CD4-positive, alpha-beta T cell treated with Interleukin-17A for 4 hours (primary cell): ENCODE results near the gene CTBP1.

ENCODE experiments used
- DNase-seq: peaks from one replicate; pipeline ENCODE4 v3.0.0-alpha.2; 2020; ENCODE audit warnings: mixed read lengths

The CTBP1 gene

DNA sequence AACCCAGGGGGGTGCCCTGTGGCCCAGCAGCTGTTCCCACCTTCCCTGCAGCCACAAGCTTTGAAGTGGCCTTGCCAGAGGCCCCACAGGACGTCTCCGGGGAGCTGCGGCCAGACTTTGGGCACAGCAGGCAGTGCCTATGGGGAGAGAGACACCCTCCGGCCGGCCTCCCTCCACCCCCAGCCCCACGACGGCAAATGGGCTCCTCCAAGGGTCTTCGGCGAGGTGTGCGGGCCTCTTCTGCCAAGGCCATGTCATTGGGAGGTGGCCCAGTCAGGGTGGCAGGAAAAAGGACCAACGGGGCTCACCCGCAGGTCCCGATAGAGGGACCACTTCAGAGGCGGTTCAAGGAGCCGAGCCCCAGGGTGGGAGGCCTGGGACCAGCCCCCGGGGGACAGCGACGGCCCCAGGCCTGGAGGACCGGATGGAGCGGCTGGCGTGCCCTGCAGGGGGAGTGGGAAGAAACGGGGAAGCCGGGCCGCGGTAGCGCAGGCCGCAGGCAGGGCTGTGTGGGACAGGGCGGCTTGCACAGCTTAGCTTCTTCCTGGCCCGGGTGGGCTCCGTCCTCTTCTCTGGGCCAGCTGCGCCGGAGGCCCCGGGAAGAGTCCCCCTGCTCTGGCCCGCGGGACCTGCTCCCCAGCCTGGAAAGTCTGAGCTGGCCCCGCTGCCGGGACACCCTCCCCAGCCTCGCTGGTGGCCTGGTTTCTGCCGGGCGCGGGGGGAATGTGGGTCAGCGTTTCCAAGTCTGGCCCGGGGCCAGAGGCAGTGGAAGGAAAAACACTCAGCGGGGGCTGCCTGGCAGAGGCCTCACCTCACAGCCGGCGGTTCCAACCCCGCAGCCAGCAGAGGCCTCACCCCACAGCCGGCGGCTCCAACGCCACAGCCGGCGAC lies 54.7 kb downstream of the CTBP1 start:
- no peak for DNase-seq

- no peak for DNase-seq
These were observed 55.5 kb downstream of the CTBP1 start for GRCh38 chr4:1193206-1194009.

- no peak for DNase-seq
These were observed 56.3 kb downstream of the CTBP1 start for GRCh38 chr4:1192493-1193205.

- DNase-seq, result no peak
These were observed 56.8 kb downstream of the CTBP1 start for GRCh38 chr4:1192091-1192492.

DNA sequence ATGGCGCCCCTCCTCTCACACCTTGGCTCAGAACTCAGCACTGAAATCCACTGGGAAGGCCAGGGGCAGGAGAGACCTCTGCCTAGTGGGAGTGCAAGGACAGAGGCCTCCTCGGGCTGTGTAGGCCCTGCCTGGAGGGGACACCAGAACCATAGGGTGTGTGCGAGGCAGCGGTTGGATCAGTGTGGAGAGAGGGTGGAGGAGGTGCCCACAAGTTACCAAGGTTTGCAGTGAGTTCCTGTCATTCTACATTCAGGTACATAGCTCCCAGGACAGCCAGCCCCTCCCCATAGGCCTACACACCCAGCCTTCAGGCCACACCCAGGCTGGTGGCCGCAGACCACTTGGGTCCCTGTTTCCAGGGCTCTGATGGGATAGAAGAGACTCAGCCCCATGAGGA lies 57.3 kb downstream of the CTBP1 start:
- no peak for DNase-seq

GRCh38 chr4:1187182-1187581 lies 61.7 kb downstream of the CTBP1 start:
- peak; percentile 32 for DNase-seq

GRCh38 chr4:1183985-1184773 lies 64.8 kb downstream of the CTBP1 start:
- no peak for DNase-seq

GRCh38 chr4:1182313-1182712 lies 66.6 kb downstream of the CTBP1 start:
- no peak for DNase-seq

DNA sequence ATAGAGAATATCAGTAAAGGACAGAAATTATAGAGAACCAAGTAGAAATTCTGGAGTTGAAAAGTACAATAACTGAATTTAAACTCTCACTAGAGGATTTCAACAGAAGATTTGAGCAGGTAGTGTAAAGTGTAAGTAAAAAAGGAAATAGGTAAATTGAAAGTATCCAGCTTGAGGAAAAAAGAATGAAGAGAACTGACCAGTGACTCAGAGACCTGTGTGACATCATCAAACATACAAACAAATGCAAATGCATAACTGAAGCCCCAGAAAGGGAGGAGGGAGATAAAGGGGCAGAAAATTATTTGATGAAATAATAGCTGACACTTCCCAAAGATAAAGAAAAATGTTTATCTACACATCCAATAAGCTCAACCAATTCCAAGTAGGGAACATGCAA lies 68.3 kb downstream of the CTBP1 start:
- DNase-seq, result no peak

GRCh38 chr4:1179976-1180375 lies 69.0 kb downstream of the CTBP1 start:
- no peak for DNase-seq

- DNase-seq, result no peak
These were observed 69.9 kb downstream of the CTBP1 start for GRCh38 chr4:1179089-1179441.

- DNase-seq, result no peak
These were observed 70.4 kb downstream of the CTBP1 start for GRCh38 chr4:1178300-1179088.

DNA sequence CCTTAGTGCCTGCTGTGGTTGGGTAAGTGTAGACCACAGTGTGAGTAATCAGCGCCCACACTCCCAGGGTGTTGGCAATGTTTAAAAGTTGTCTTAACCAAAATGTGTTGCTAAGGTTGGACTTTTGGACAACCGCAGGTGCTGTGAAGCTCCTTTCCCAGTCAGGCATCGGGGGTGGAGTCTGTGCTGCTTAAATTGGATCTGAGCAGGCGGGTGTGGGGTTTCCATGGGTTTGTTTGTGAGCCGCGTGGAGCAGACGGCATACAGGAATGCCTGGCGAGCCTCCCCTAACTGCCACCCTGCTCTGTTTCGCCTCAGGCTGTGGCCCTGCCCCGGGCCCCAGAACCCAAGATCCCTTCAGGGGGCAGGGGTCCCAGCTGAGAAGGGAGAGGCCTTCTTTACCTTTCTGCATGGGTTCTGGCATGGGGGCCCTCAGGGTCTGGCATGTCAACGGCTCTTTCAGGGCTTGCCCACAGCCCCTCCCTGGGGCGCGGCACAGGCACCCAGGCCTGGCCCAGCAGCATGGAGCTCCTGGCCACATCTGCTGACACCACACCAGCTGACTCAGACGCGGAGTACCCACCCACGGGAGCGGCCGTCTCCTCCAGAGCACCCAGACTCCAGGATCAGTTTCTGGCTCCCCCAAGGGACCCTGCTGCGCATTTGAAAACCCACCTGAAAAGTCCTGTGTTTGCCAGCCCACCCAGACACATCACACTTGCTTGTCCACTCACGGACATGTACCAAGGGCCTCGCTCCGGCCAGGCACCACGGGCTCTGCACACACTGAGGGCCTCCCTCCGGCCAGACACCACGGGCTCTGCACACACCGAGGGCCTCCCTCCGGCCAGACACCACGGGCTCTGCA lies 71.4 kb downstream of the CTBP1 start:
- DNase-seq, result no peak

DNA sequence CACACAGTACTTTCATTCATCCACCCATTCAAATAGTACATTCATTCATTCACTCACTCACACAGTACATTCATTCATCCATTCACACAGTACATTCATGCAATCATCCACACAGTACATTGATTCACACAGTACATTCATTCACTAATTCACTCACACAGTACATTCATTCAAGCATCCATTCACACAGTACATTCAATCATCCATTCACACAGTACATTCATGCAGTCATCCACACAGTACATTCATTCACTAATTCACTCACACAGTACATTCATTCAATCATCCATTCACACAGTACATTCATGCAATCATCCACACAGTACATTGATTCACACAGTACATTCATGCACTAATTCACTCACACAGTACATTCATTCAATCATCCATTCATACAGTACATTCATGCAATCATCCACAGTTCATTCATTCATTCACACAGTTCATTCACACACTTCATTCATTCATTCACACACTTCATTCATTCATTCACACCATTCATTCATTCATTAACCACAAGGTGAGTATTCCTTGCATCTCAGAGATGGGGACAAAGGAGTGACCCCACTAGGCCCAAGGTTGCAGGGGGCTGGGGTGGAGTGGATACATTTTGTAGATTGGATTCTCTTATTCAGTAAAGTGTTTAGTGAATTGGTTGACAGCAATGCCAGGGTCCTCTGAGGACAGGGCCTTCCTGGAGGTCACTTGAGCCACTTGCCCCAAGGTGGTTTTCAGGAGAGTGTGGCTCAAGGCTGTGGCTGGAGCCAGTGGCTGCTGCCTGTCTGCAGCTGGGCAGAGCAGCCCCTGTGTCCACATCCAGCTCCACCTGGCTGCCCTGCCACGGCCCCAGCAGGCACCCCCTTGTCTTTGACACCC lies 72.3 kb downstream of the CTBP1 start:
- DNase-seq, result no peak

GRCh38 chr4:1175635-1176229 lies 73.2 kb downstream of the CTBP1 start:
- no peak for DNase-seq

DNA sequence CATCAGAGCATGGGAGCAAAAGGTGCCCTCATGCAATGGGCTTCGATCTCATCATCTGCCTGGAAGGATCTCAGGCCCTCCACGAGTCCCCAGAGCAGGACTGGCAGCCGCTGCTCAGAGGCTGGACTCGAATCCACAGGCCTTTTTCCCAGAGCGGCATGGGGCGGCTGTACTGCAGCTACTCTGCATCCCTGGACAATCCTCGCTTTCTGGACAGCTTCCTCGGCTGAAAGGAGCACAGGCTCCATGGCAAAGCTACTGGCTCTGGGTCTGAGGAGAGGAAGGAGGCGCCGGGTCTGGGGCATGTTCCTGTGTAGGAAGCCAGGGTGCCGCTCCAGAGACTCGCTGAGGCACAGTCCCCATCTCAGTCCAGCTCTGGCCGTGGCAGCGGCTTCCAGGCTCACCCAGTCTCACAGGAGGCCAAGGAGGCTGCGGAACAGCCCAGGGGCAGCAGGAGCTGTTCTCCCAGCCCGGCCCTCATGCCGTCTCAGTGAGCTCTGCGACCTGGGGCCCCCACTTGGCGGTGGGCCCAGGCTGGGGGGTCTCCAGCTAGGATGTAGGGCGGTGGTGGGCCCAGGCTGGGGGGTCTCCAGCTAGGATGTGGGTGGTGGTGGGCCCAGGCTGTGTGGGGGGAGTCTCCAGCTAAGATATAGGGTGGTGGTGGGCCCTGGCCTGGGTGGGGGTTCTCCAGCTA lies 73.8 kb downstream of the CTBP1 start:
- no peak for DNase-seq

DNA sequence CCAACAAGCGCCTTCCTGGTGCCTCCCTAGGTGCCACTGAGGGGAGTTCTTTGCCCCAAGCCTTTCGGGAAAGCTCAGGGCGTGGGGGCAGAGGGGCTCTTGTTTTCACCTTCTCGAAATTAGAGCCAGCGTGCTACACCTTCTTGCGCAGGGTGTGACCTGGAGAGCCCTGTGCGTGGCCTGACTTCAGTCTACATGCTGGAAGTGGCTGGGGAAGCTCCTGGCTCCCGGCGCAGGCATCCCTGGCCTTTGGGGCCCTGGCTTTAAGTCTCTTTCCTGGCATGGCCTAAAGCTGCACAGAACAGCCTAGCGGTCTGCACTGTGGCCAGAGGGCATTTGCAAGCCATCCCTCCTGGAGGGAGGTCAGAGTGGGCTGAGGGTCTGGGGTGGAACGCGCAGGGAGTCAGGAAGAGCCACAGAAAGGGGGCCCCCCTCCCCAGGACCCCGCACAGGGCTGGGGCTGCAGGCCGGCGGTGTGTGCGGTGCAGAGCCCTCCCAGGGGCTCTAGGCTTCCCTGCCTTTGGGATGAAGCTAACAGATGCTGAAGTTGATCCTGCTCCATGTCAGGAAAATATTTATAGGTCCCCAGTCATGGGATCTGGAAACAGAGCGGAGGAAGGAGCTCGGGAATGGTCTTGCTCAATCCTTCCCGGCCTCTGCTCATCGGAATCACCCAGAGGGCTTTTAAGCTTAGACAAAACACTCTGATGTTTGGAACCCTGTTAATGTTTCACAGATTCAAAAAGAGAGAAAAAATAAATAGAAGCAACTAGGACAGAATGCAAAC lies 75.8 kb downstream of the CTBP1 start:
- DNase-seq, result no peak
